Measurements from ENCODE around the gene NT5M.

NT5M gene

DNA sequence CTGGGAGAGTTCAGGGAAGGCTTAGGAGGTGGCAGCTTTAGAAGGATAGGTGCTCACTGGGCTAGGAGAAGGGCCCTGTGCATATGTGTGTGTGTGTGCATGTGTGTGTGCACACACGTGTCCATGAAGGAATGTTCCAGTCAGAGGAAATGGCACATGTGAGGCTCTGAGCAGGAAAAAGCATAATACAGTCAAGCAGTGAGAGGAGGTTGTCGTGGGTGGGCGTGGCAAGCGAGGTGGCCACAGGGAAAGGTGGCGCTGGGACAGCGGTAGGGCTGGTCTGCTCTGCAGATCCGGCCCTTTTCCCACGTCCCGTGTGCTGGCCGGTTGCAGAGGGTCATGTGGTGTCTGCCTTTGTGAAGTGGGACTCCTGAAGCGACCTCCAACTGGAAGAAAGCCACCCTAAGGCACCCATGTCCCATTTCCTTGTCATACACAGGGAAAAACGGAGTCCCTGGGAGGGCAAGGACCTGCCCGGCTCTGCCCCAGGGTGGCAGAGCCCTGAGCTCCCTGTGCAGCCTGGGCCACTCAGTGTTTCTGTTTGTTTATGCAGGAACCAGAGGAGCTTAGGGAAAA is 40.1 kb downstream of the NT5M start:
- H3K36me3 ChIP-seq (replicated peaks in 1 of 2; ENCODE audit: control insufficient read depth in 2 of 2, insufficient read depth in 2 of 2, low read length in 2 of 2): no peaks in the 10 kb centered on the region
- H3K79me1 ChIP-seq (ENCODE audit: low read depth, low read length): no peaks in the 10 kb centered on the region
- no peak overlapping the region for H2AK5ac ChIP-seq (ENCODE audit: low read depth, low read length)
- H2BK15ac ChIP-seq (ENCODE audit: low read length): no peak overlapping the region
- DNase-seq (ENCODE audit: low spot score): no peak
- no peak overlapping the region for H4K91ac ChIP-seq (ENCODE audit: low read depth, low read length, poor library complexity)
- H3K18ac ChIP-seq (ENCODE audit: low read length): no peak overlapping the region
- H2BK12ac ChIP-seq (ENCODE audit: low read length): no peak overlapping the region
- H3K23ac ChIP-seq (ENCODE audit: low read depth, low read length, poor library complexity): no peak overlapping the region
- no peak overlapping the region for H3K4me2 ChIP-seq (ENCODE audit: insufficient read depth, low read length, poor library complexity, severe bottlenecking)
- H4K8ac ChIP-seq (ENCODE audit: low read depth, low read length): no peak overlapping the region
- WGBS, 2 donors (ENCODE audit: extremely low coverage in 2 of 2, insufficient read length in 2 of 2, insufficient replicate concordance in 1 of 2): no CpG with 5 or more reads among the region's 13 CpGs
- H2AFZ ChIP-seq (ENCODE audit: low read length): no peak overlapping the region
- H3K27ac ChIP-seq (replicated peaks; ENCODE audit: low read length): no peak overlapping the region
- no peaks in the 10 kb centered on the region for H3K9me3 ChIP-seq (replicated peaks in 1 of 2; ENCODE audit: control insufficient read depth in 2 of 2, insufficient read depth in 1 of 2, low read depth in 1 of 2, low read length in 2 of 2)
- H3K4me1 ChIP-seq (ENCODE audit: control insufficient read depth in 2 of 2, insufficient read depth in 1 of 2, low read depth in 1 of 2, low read length in 2 of 2): no peaks in the 10 kb centered on the region
- no peak overlapping the region for H3K9ac ChIP-seq (ENCODE audit: low read depth, low read length, poor library complexity)
- H3K4me3 ChIP-seq (ENCODE audit: low read length in 2 of 2): no peak overlapping the region
- H2BK120ac ChIP-seq (ENCODE audit: low read depth, low read length): no peak overlapping the region
- no peak overlapping the region for H2BK5ac ChIP-seq (ENCODE audit: low read length)
- no peaks in the 10 kb centered on the region for H3K27me3 ChIP-seq (ENCODE audit: control insufficient read depth in 3 of 3, insufficient read depth in 3 of 3, low read depth in 1 of 3, low read length in 3 of 3)
- H3K4ac ChIP-seq (ENCODE audit: low read length): no peak overlapping the region
- no peak overlapping the region for H3K14ac ChIP-seq (ENCODE audit: low read length)

DNA sequence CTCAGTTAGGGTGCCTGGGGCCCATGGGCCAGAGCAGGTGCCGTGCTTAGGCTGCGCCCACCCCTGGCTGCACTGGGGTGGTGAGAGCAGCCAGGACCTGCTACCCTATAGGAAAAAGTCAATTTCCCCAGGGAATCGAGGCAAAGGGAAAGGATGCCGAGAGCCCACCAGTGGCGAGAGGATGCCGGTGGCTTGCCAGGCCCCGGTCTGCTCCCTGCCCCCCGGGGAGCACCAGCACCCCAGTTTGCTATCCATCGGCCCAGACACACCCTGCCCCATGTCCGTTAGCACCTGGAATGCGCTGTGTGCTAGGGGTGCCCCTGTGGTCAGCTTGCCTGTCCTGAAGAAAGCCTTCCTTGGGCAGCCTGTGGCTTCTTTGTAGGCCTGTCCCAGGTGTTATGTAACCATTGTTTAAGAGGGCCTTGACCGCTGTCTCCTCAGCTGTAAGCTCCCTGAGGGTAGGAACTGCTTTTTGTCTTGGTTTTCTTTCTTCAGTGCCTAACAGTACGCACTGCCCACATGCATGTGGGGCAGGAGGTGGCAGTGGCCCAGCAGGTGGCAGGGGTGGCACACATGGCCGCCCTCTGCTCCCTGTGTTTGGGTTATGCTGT is 40.8 kb downstream of the NT5M start:
- no peak overlapping the region for H2AK5ac ChIP-seq (ENCODE audit: low read depth, low read length)
- no peak for DNase-seq (ENCODE audit: low spot score)
- H3K23ac ChIP-seq (ENCODE audit: low read depth, low read length, poor library complexity): no peak overlapping the region

DNA sequence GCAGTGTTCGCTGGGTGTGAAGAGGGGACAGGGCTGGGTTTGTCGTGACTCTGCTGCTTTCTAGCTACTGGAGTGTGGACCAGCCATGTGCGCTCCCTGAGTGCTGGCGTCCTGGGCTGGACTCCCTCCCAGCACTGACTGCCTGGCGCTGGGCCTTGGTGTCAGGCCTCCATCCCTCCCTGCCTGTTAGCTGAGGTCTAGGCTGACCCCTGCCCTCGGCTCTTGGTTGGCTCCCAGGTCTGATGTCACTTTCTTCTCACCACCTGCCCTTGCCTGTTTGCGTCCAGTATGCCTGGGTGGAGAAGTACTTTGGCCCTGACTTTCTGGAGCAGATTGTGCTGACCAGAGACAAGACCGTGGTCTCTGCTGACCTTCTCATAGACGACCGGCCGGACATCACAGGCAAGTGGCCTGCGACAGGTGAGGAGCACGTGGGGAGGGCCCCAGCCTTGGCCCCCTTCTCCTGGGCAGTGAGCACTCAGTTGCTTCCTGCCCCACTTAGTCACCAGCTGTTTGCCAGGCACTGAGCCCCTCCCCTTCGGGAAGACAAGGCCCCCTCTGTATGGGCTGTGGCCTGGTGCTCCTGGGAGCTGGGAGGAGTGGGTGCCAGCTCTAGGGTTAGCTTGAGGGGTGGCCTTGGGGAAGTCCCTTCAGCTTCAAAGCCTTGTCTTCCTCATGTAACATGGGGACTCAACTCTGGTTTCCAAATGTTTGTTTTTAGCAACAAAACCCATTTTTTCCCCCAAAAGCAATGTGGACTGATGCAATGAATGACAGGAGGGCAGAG is 41.5 kb downstream of the NT5M start:
- Histone ChIP-seq H3K36me3 (replicated peaks in 1 of 2; ENCODE audit: control insufficient read depth in 2 of 2, insufficient read depth in 2 of 2, low read length in 2 of 2) (no peaks in the 10 kb centered on the region), H3K27me3 (ENCODE audit: control insufficient read depth in 3 of 3, insufficient read depth in 3 of 3, low read depth in 1 of 3, low read length in 3 of 3) (no peaks in the 10 kb centered on the region), H3K4me1 (ENCODE audit: control insufficient read depth in 2 of 2, insufficient read depth in 1 of 2, low read depth in 1 of 2, low read length in 2 of 2) (no peaks in the 10 kb centered on the region), H3K79me1 (ENCODE audit: low read depth, low read length) (no peaks in the 10 kb centered on the region), H2BK12ac (ENCODE audit: low read length) (peak overlapping the region; percentile 43), H3K4ac (ENCODE audit: low read length) (no peak overlapping the region), H3K4me3 (ENCODE audit: low read length in 2 of 2) (peak overlapping the region in 1 of 2 donors; percentile 36), H3K9me3 (replicated peaks in 1 of 2; ENCODE audit: control insufficient read depth in 2 of 2, insufficient read depth in 1 of 2, low read depth in 1 of 2, low read length in 2 of 2) (no peaks in the 10 kb centered on the region), H3K23ac (ENCODE audit: low read depth, low read length, poor library complexity) (no peak overlapping the region), H2BK5ac (ENCODE audit: low read length) (no peak overlapping the region), H3K18ac (ENCODE audit: low read length) (peak overlapping the region; percentile 11), H3K9ac (ENCODE audit: low read depth, low read length, poor library complexity) (no peak overlapping the region), H2AK5ac (ENCODE audit: low read depth, low read length) (peak overlapping the region; percentile 64), H2BK15ac (ENCODE audit: low read length) (peak overlapping the region; percentile 3), H3K14ac (ENCODE audit: low read length) (peak overlapping the region; percentile 91), H2BK120ac (ENCODE audit: low read depth, low read length) (no peak overlapping the region), H4K91ac (ENCODE audit: low read depth, low read length, poor library complexity) (no peak overlapping the region), H3K4me2 (ENCODE audit: insufficient read depth, low read length, poor library complexity, severe bottlenecking) (no peak overlapping the region), H4K8ac (ENCODE audit: low read depth, low read length) (no peak overlapping the region), H3K27ac (replicated peaks; ENCODE audit: low read length) (no peak overlapping the region), H2AFZ (ENCODE audit: low read length) (no peak overlapping the region)
- WGBS, 2 donors (ENCODE audit: extremely low coverage in 2 of 2, insufficient read length in 2 of 2, insufficient replicate concordance in 1 of 2): no CpG with 5 or more reads among the region's 14 CpGs
- DNase-seq (ENCODE audit: low spot score): no peak

More for the DNA sequence above, 40.8 kb downstream of the NT5M start:
- Histone ChIP-seq H4K91ac (ENCODE audit: low read depth, low read length, poor library complexity) (no peak overlapping the region), H2BK12ac (ENCODE audit: low read length) (no peak overlapping the region), H3K27ac (replicated peaks; ENCODE audit: low read length) (no peak overlapping the region), H4K8ac (ENCODE audit: low read depth, low read length) (no peak overlapping the region), H3K36me3 (replicated peaks in 1 of 2; ENCODE audit: control insufficient read depth in 2 of 2, insufficient read depth in 2 of 2, low read length in 2 of 2) (no peaks in the 10 kb centered on the region), H3K4me2 (ENCODE audit: insufficient read depth, low read length, poor library complexity, severe bottlenecking) (no peak overlapping the region), H3K4me1 (ENCODE audit: control insufficient read depth in 2 of 2, insufficient read depth in 1 of 2, low read depth in 1 of 2, low read length in 2 of 2) (no peaks in the 10 kb centered on the region), H3K4me3 (ENCODE audit: low read length in 2 of 2) (peak overlapping the region in 1 of 2 donors; percentile 36), H3K79me1 (ENCODE audit: low read depth, low read length) (no peaks in the 10 kb centered on the region), H3K18ac (ENCODE audit: low read length) (no peak overlapping the region), H2AFZ (ENCODE audit: low read length) (no peak overlapping the region), H2BK120ac (ENCODE audit: low read depth, low read length) (no peak overlapping the region), H3K4ac (ENCODE audit: low read length) (no peak overlapping the region), H3K27me3 (ENCODE audit: control insufficient read depth in 3 of 3, insufficient read depth in 3 of 3, low read depth in 1 of 3, low read length in 3 of 3) (no peaks in the 10 kb centered on the region), H3K9ac (ENCODE audit: low read depth, low read length, poor library complexity) (peak overlapping the region; percentile 44), H3K14ac (ENCODE audit: low read length) (peak overlapping the region; percentile 1), H2BK15ac (ENCODE audit: low read length) (peak overlapping the region; percentile 3), H2BK5ac (ENCODE audit: low read length) (no peak overlapping the region), H3K9me3 (replicated peaks in 1 of 2; ENCODE audit: control insufficient read depth in 2 of 2, insufficient read depth in 1 of 2, low read depth in 1 of 2, low read length in 2 of 2) (no peaks in the 10 kb centered on the region)
- no CpG with 5 or more reads among the region's 14 CpGs for whole genome bisulfite sequencing, 2 donors (ENCODE audit: extremely low coverage in 2 of 2, insufficient read length in 2 of 2, insufficient replicate concordance in 1 of 2)

DNA sequence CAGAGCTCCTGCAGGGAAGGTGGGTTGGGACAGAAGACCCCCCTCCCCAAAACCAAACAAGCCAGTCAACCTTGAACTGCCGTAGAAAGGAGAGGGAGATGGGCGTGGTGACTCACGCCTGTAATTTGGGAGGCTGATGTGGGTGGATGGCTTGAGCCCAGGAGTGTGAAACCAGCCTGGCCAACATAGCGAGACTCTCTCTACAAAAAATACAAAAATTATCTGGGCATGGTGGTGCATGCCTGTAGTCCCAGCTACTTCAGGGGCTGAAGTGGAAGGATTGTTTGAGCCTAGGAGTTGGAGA is 42.1 kb downstream of the NT5M start:
- WGBS, 2 donors (ENCODE audit: extremely low coverage in 2 of 2, insufficient read length in 2 of 2, insufficient replicate concordance in 1 of 2): no CpG with 5 or more reads among the region's 4 CpGs
- H3K4ac ChIP-seq (ENCODE audit: low read length): no peak overlapping the region

More for the DNA sequence above, 42.1 kb downstream of the NT5M start:
- H2BK15ac ChIP-seq (ENCODE audit: low read length): no peak overlapping the region
- no peak overlapping the region for H4K91ac ChIP-seq (ENCODE audit: low read depth, low read length, poor library complexity)
- no peaks in the 10 kb centered on the region for H3K36me3 ChIP-seq (replicated peaks in 1 of 2; ENCODE audit: control insufficient read depth in 2 of 2, insufficient read depth in 2 of 2, low read length in 2 of 2)
- H3K9ac ChIP-seq (ENCODE audit: low read depth, low read length, poor library complexity): no peak overlapping the region
- H3K27me3 ChIP-seq (ENCODE audit: control insufficient read depth in 3 of 3, insufficient read depth in 3 of 3, low read depth in 1 of 3, low read length in 3 of 3): no peaks in the 10 kb centered on the region
- no peak overlapping the region for H3K14ac ChIP-seq (ENCODE audit: low read length)
- H2BK12ac ChIP-seq (ENCODE audit: low read length): no peak overlapping the region
- no peak overlapping the region for H3K4me2 ChIP-seq (ENCODE audit: insufficient read depth, low read length, poor library complexity, severe bottlenecking)
- no peak overlapping the region for H4K8ac ChIP-seq (ENCODE audit: low read depth, low read length)
- H3K9me3 ChIP-seq (replicated peaks in 1 of 2; ENCODE audit: control insufficient read depth in 2 of 2, insufficient read depth in 1 of 2, low read depth in 1 of 2, low read length in 2 of 2): no peaks in the 10 kb centered on the region
- no peak overlapping the region for H3K27ac ChIP-seq (replicated peaks; ENCODE audit: low read length)
- peak overlapping the region in 1 of 2 donors; percentile 22 for H3K4me3 ChIP-seq (ENCODE audit: low read length in 2 of 2)
- peaks cover 0 to under 1% of the 10 kb centered on the region in 2 donors for H3K4me1 ChIP-seq (ENCODE audit: control insufficient read depth in 2 of 2, insufficient read depth in 1 of 2, low read depth in 1 of 2, low read length in 2 of 2)
- no peak overlapping the region for H3K23ac ChIP-seq (ENCODE audit: low read depth, low read length, poor library complexity)
- no peak overlapping the region for H2AFZ ChIP-seq (ENCODE audit: low read length)
- DNase-seq (ENCODE audit: low spot score): no peak
- no peak overlapping the region for H2AK5ac ChIP-seq (ENCODE audit: low read depth, low read length)
- no peak overlapping the region for H2BK120ac ChIP-seq (ENCODE audit: low read depth, low read length)
- H2BK5ac ChIP-seq (ENCODE audit: low read length): no peak overlapping the region
- no peaks in the 10 kb centered on the region for H3K79me1 ChIP-seq (ENCODE audit: low read depth, low read length)
- no peak overlapping the region for H3K18ac ChIP-seq (ENCODE audit: low read length)

Data from neuronal stem cell (in vitro differentiated cells).